ENCODE measurements around the gene NCBP2.

The NCBP2 gene

GRCh38 chr3:196975349-196975748, 33.0 kb upstream of the NCBP2 start:
- TF ChIP-seq CTCF (IDR thresholded peaks at IDR 0.05; ENCODE audit: low read depth, low read length) = no peak
- no peak for DNase-seq (ENCODE audit: low read depth, low spot score)
- in situ Hi-C loops (cut with HindIII; ENCODE audit: low sequenced_read_pairs) = no loop called here
- no peak overlapping the region for H3K4me3 ChIP-seq (ENCODE audit: low read depth, low read length)

GRCh38 chr3:196974661-196975060, 32.3 kb upstream of the NCBP2 start:
- H3K4me3 ChIP-seq (ENCODE audit: low read depth, low read length) = no peak overlapping the region
- TF ChIP-seq CTCF (IDR thresholded peaks at IDR 0.05; ENCODE audit: low read depth, low read length) = no peak
- in situ Hi-C loops (cut with HindIII; ENCODE audit: low sequenced_read_pairs) = no loop called here
- no peak for DNase-seq (ENCODE audit: low read depth, low spot score)

- in situ Hi-C loops (cut with HindIII; ENCODE audit: low sequenced_read_pairs) = no loop called here
- no peak overlapping the region for H3K4me3 ChIP-seq (ENCODE audit: low read depth, low read length)
- no peak for TF ChIP-seq CTCF (IDR thresholded peaks at IDR 0.05; ENCODE audit: low read depth, low read length)
- DNase-seq (ENCODE audit: low read depth, low spot score) = no peak
Observed at GRCh38 chr3:196971094-196971698, 28.9 kb upstream of the NCBP2 start.

GRCh38 chr3:196970547-196971093, 28.3 kb upstream of the NCBP2 start:
- H3K4me3 ChIP-seq (ENCODE audit: low read depth, low read length) = no peak overlapping the region
- DNase-seq (ENCODE audit: low read depth, low spot score) = no peak
- TF ChIP-seq CTCF (IDR thresholded peaks at IDR 0.05; ENCODE audit: low read depth, low read length) = no peak
- in situ Hi-C loops (cut with HindIII; ENCODE audit: low sequenced_read_pairs) = no loop called here

- peak; percentile 51 for TF ChIP-seq CTCF (IDR thresholded peaks at IDR 0.05; ENCODE audit: low read depth, low read length)
- H3K4me3 ChIP-seq (ENCODE audit: low read depth, low read length) = peak overlapping the region; percentile 47
- in situ Hi-C loops (cut with HindIII; ENCODE audit: low sequenced_read_pairs) = no loop called here
- peak; percentile 29 for DNase-seq (ENCODE audit: low read depth, low spot score)
Observed at GRCh38 chr3:196969660-196970546, 27.6 kb upstream of the NCBP2 start.

- in situ Hi-C loops (cut with HindIII; ENCODE audit: low sequenced_read_pairs) = no loop called here
- TF ChIP-seq CTCF (IDR thresholded peaks at IDR 0.05; ENCODE audit: low read depth, low read length) = no peak
- peak overlapping the region; percentile 47 for H3K4me3 ChIP-seq (ENCODE audit: low read depth, low read length)
- DNase-seq (ENCODE audit: low read depth, low spot score) = no peak
Observed at GRCh38 chr3:196969134-196969659, 26.9 kb upstream of the NCBP2 start.
